ENCODE measurements around the gene ARHGAP6. TPM values are rescaled to one million over a fixed set of nuclear protein-coding genes. Genes with fewer than 3 reads are reported as not detected.
"Not testable (repeated sequence)": the region's sequence is repeated elsewhere in the genome, so short reads cannot be mapped to it uniquely, and the experiment has no call there.

ARHGAP6 gene
- total RNA-seq, 4 donors from 2014 or later = 0.64 to 9.5 (median 2.3) TPM

DNA sequence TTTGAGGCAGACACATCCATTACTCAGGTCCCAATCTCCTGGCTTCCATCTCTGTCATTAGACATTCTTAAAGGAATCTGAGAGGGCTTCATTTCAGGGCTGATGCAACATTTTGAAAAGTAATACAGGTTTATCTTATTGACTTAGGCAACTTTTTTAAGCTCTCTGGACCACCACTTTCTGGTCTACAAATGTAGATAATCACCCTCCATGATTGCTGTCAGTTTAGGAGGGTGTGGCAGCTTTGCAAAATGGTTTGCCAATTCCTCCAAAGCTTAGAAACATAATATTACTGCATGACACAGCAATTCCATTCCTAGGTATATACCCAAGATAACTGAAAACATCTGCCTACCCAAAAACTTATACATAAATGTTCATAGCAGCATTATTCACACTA, 77.6 kb downstream of the ARHGAP6 start:
- H3K27ac ChIP-seq = no peak overlapping the region
- no peak for TF ChIP-seq POLR2A (IDR thresholded peaks at IDR 0.05)
- no peak for TF ChIP-seq CTCF (IDR thresholded peaks at IDR 0.05)
- no peak for DNase-seq
- no peaks in the 10 kb centered on the region for H3K36me3 ChIP-seq
- no peaks in the 10 kb centered on the region for H3K4me1 ChIP-seq
- no peaks in the 10 kb centered on the region for H3K27me3 ChIP-seq
- H3K9me3 ChIP-seq = no peaks in the 10 kb centered on the region
- intact Hi-C loops (cut with DNase I) = no loop called here
- no peak overlapping the region for H3K4me3 ChIP-seq

DNA sequence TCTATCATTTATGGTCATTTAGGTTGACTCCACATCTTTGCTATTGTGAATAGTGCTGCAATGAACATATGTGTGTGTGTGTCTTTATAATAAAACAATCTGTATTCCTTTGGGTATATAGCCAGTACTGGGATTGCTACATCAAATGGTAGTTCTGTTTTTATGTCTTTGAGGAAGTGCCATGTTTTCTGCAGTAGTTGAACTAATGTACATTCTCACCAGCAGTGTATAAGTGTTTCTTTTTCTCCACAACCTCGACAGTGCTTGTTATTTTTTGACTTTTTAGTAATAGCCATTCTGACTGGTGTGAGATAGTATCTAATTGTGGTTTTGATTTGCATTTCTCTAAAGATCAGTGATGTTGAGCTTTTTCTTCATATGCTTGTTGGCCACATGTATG, 80.5 kb downstream of the ARHGAP6 start:
- 28 to 53% methylated on average over 1 of the region's 1 CpG for WGBS, 2 donors
- H3K36me3 ChIP-seq = no peaks in the 10 kb centered on the region
- no peaks in the 10 kb centered on the region for H3K4me1 ChIP-seq
- no peaks in the 10 kb centered on the region for H3K9me3 ChIP-seq
- no peak for DNase-seq
- no peak overlapping the region for H3K27ac ChIP-seq
- no peak overlapping the region for H3K4me3 ChIP-seq
- no peaks in the 10 kb centered on the region for H3K27me3 ChIP-seq
- TF ChIP-seq POLR2A (IDR thresholded peaks at IDR 0.05) (no peak), CTCF (IDR thresholded peaks at IDR 0.05) (no peak)
- intact Hi-C loops (cut with DNase I) = no loop called here

GRCh38 chrX:11580789-11581188, 84.9 kb downstream of the ARHGAP6 start:
- intact Hi-C loops (cut with DNase I) = no loop called here
- Histone ChIP-seq H3K27me3 (no peaks in the 10 kb centered on the region), H3K4me1 (no peaks in the 10 kb centered on the region), H3K36me3 (no peaks in the 10 kb centered on the region), H3K4me3 (no peak overlapping the region), H3K27ac (no peak overlapping the region), H3K9me3 (no peaks in the 10 kb centered on the region)
- TF ChIP-seq CTCF (IDR thresholded peaks at IDR 0.05) (no peak), POLR2A (IDR thresholded peaks at IDR 0.05) (no peak)
- no peak for DNase-seq
- WGBS, 2 donors = 65 to 81% methylated on average over 2 of the region's 2 CpGs

- DNase-seq = no peak
- 31 to 34% methylated on average over 5 to 7 of the region's 7 CpGs for WGBS, 2 donors
- H3K27me3 ChIP-seq = no peaks in the 10 kb centered on the region
- H3K36me3 ChIP-seq = no peaks in the 10 kb centered on the region
- H3K4me1 ChIP-seq = no peaks in the 10 kb centered on the region
- intact Hi-C loops (cut with DNase I) = no loop called here
- no peaks in the 10 kb centered on the region for H3K9me3 ChIP-seq
- no peak for TF ChIP-seq CTCF (IDR thresholded peaks at IDR 0.05)
- no peak for TF ChIP-seq POLR2A (IDR thresholded peaks at IDR 0.05)
- no peak overlapping the region for H3K27ac ChIP-seq
- H3K4me3 ChIP-seq = no peak overlapping the region
These were observed 85.8 kb downstream of the ARHGAP6 start for GRCh38 chrX:11579636-11580600.

DNA sequence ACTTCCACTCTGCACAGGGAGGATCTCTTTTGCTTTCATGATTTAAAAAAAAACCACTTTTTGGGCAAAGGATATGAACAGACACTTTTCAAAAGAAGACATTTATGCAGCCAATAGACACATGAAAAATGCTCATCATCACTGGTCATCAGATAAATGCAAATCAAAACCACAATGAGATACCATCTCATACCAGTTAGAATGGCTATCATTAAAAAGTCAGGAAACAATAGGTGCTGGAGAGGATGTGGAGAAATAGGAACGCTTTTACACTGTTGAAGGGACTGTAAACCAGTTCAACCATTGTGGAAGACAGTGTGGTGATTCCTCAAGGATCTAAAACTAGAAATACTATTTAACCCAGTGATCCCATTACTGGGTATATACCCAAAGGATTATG, 87.4 kb downstream of the ARHGAP6 start:
- H3K27ac ChIP-seq; H3K27me3 ChIP-seq; H3K36me3 ChIP-seq; H3K4me1 ChIP-seq; H3K4me3 ChIP-seq; H3K9me3 ChIP-seq; DNase-seq; intact Hi-C loops (cut with DNase I): not testable (repeated sequence)
- 67 to 77% methylated on average over 1 of the region's 1 CpG for WGBS, 2 donors
